ENCODE results near the gene ACAP2.
A peak's percentile ranks its signal among the peaks of the same experiment; 100 is the strongest.

DNA sequence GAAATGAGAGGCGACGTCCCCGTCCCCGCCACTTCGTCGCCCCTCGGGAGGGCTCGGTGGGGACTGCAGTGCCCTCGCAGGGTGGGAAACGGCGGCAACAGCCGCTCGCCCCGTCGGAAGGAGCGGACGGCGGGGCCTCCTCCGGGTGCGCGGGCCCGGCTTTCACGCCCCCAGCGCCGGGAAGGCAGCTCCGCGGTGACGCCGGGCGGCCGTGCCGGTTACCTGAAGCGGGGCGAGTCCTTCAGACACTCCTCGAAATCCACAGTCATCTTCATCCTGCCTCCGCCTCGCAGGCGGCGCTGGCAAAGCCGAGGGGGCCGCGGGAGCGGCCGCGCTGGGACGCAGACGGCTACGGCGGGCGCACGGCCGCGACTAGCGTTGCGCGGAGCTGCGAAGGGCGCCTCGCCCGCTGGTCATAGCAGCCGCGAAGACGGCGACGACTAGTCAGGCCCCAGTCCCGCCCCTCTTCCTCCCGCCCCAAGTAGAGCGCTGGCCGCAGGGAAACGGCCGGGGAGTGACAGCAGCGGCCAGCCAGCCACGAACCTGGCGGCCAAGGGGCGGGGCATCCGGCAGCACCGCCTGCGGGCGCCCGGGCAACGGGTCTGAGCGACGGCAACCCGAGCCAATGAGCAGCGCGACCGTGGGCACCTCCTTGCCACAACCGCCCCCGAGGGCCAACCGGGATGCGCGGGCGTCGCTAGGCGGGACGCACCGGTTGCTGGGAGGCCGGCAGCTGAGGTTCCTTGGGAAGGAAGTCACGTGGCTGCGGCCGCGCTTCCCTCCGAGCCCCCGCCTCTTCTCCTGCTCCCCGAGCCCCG is at the start of gene ACAP2:
- TF ChIP-seq, protein P1, sequence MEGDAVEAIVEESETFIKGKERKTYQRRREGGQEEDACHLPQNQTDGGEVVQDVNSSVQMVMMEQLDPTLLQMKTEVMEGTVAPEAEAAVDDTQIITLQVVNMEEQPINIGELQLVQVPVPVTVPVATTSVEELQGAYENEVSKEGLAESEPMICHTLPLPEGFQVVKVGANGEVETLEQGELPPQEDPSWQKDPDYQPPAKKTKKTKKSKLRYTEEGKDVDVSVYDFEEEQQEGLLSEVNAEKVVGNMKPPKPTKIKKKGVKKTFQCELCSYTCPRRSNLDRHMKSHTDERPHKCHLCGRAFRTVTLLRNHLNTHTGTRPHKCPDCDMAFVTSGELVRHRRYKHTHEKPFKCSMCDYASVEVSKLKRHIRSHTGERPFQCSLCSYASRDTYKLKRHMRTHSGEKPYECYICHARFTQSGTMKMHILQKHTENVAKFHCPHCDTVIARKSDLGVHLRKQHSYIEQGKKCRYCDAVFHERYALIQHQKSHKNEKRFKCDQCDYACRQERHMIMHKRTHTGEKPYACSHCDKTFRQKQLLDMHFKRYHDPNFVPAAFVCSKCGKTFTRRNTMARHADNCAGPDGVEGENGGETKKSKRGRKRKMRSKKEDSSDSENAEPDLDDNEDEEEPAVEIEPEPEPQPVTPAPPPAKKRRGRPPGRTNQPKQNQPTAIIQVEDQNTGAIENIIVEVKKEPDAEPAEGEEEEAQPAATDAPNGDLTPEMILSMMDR (IDR thresholded peaks at IDR 0.05 in 8 of 11, conservative IDR thresholded peaks at IDR 0.05 in 3 of 11), result peak in 1 of 11 experiments; percentile 22
- TF ChIP-seq POLR2A (IDR thresholded peaks at IDR 0.05) (peak in 2 of 3 donors; percentile 84 to 96), POLR2AphosphoS5 (IDR thresholded peaks at IDR 0.05) (peak; percentile 96 to 99 (median 97))

Measured in spleen (tissue), 7 donors.